Putamen (tissue), 1 donor: Measurements from ENCODE around the gene CHRNA5.
A peak's percentile ranks its signal among the peaks of the same experiment; 100 is the strongest.
"Not testable (repeated sequence)": the region's sequence is repeated elsewhere in the genome, so short reads cannot be mapped to it uniquely, and the experiment has no call there.

Experiments used
- DNase-seq: peaks from one replicate; pipeline ENCODE4 v3.0.0-alpha.2; 2016; ENCODE audit warnings: low spot score

The CHRNA5 gene

GRCh38 chr15:78565097-78565950 lies at the start of gene CHRNA5:
CHRNA5 (plus strand) TSS chr15:78565520; CDS start chr15:78565720, 200 bp downstream.
- DNase-seq = no peak

- not testable (repeated sequence) for DNase-seq
Measured at GRCh38 chr15:78520035-78520434, 45.3 kb upstream of the CHRNA5 start.

- no peak for DNase-seq
Measured at GRCh38 chr15:78524230-78524629, 41.1 kb upstream of the CHRNA5 start.

- DNase-seq = no peak
Measured at GRCh38 chr15:78527325-78527724, 38.0 kb upstream of the CHRNA5 start.

GRCh38 chr15:78533331-78533730 lies 32.0 kb upstream of the CHRNA5 start:
- peak; percentile 55 for DNase-seq

GRCh38 chr15:78536134-78536533 lies 29.2 kb upstream of the CHRNA5 start:
- no peak for DNase-seq

GRCh38 chr15:78537266-78537905 lies 27.9 kb upstream of the CHRNA5 start:
- no peak for DNase-seq

- DNase-seq = no peak
Measured at GRCh38 chr15:78538358-78538757, 27.0 kb upstream of the CHRNA5 start.

GRCh38 chr15:78539464-78540140 lies 25.7 kb upstream of the CHRNA5 start:
- DNase-seq = not testable (repeated sequence)

- peak; percentile 89 for DNase-seq
Measured at GRCh38 chr15:78540141-78540870, 25.0 kb upstream of the CHRNA5 start, which contains the start of gene PSMA4. PSMA4 (plus strand) TSS chr15:78540444; CDS start chr15:78541928, 1,484 bp downstream.

- no peak for DNase-seq
Measured at GRCh38 chr15:78540871-78541743, 24.2 kb upstream of the CHRNA5 start.

GRCh38 chr15:78541744-78542034 lies 23.6 kb upstream of the CHRNA5 start:
- no peak for DNase-seq

- no peak for DNase-seq
Measured at GRCh38 chr15:78542647-78543046, 22.7 kb upstream of the CHRNA5 start.

- DNase-seq = no peak
Measured at GRCh38 chr15:78550194-78550593, 15.1 kb upstream of the CHRNA5 start.

GRCh38 chr15:78550815-78551214 lies 14.5 kb upstream of the CHRNA5 start:
- no peak for DNase-seq

- DNase-seq = no peak
Measured at GRCh38 chr15:78551902-78552301, 13.4 kb upstream of the CHRNA5 start.

GRCh38 chr15:78552597-78552996 lies 12.7 kb upstream of the CHRNA5 start:
- DNase-seq = no peak

GRCh38 chr15:78560201-78560600 lies 5.1 kb upstream of the CHRNA5 start:
- not testable (repeated sequence) for DNase-seq

GRCh38 chr15:78561490-78561889 lies 3.8 kb upstream of the CHRNA5 start:
- DNase-seq = no peak

- no peak for DNase-seq
Measured at GRCh38 chr15:78563092-78563491, 2.2 kb upstream of the CHRNA5 start.

GRCh38 chr15:78564743-78565096 lies 600 bp upstream of the CHRNA5 start:
- no peak for DNase-seq
